IgD-negative memory B cell (primary cell): Measurements from ENCODE around the gene SPI1. TPM values are rescaled to one million over a fixed set of nuclear protein-coding genes. Genes with fewer than 3 reads are reported as not detected.
A peak's percentile ranks its signal among the peaks of the same experiment; 100 is the strongest.
"Not testable (repeated sequence)": the region's sequence is repeated elsewhere in the genome, so short reads cannot be mapped to it uniquely, and the experiment has no call there.

Experiments used
- H3K27ac Mint-ChIP-seq, 3 donors: one replicate each; pipeline ENCODE4 v1.8.0; 2020 to 2022; ENCODE audit warnings: mild to moderate bottlenecking in 3 of 3, mixed read lengths in 3 of 3, moderate library complexity in 1 of 3
- H3K27me3 Mint-ChIP-seq: one replicate; pipeline ENCODE4 v1.8.0; 2021; ENCODE audit warnings: mixed read lengths
- H3K36me3 Mint-ChIP-seq: one replicate; pipeline ENCODE4 v1.8.0; 2020; ENCODE audit warnings: mild to moderate bottlenecking, mixed read lengths
- H3K4me1 Mint-ChIP-seq, 3 donors: one replicate each; pipeline ENCODE4 v1.8.0; 2020 to 2022; ENCODE audit warnings: mixed read lengths in 3 of 3, mild to moderate bottlenecking in 1 of 3
- H3K4me3 Mint-ChIP-seq, 4 donors: one replicate each; pipeline ENCODE4 v1.8.0; 2020 to 2022; ENCODE audit warnings: mild to moderate bottlenecking in 4 of 4, mixed read lengths in 4 of 4, moderate library complexity in 3 of 4
- H3K9me3 Mint-ChIP-seq, 3 donors: one replicate each; pipeline ENCODE4 v1.8.0; 2020 to 2021; ENCODE audit warnings: mixed read lengths in 3 of 3, mild to moderate bottlenecking in 1 of 3
- polyA plus RNA-seq: library from polyadenylated mRNA; unstranded; fragments of 300-500 nt; fragmentation: Illumina TruSeq; gene quantifications from one replicate; pipeline ENCODE4 v1.2.3, GENCODE V29; 2021

SPI1 gene
- polyA plus RNA-seq, 1 donor from 2014 or later: 67.7 TPM

GRCh38 chr11:47337229-47337924, 41.0 kb downstream of the SPI1 start:
- H3K4me3 Mint-ChIP-seq: no peak overlapping the region
- no peak overlapping the region for H3K27ac Mint-ChIP-seq
- H3K4me1 Mint-ChIP-seq: no peaks in the 10 kb centered on the region
- no peaks in the 10 kb centered on the region for H3K27me3 Mint-ChIP-seq
- no peaks in the 10 kb centered on the region for H3K9me3 Mint-ChIP-seq
- H3K36me3 Mint-ChIP-seq: no peaks in the 10 kb centered on the region

- no peak overlapping the region for H3K4me3 Mint-ChIP-seq
- H3K36me3 Mint-ChIP-seq: no peaks in the 10 kb centered on the region
- H3K9me3 Mint-ChIP-seq: no peaks in the 10 kb centered on the region
Measured at GRCh38 chr11:47336595-47336994, 41.8 kb downstream of the SPI1 start.

DNA sequence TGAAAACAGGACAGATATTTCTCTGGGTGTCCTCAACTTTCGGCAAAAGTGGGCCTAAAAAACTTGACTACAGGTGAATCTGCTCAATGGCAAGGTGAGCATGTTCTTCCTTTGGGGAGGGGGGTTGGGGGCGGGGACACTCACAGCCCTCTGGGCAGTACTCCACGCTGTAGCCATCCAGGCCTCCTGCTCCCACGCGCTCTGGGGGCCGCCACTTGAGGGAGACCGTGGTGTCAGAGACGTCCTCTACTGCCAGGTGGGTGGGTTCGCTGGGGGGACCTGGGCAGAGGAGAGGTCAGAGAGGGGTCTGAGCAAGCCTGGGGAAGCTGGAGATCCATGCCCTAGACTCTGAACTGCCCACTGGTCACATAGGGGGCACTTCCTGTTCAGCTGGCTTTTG, 42.6 kb downstream of the SPI1 start:
- Mint-ChIP-seq H3K36me3 (no peaks in the 10 kb centered on the region), H3K9me3 (no peaks in the 10 kb centered on the region), H3K27ac (peak overlapping the region in 1 of 3 donors; percentile 39), H3K4me3 (no peak overlapping the region), H3K4me1 (no peaks in the 10 kb centered on the region), H3K27me3 (no peaks in the 10 kb centered on the region)

More at GRCh38 chr11:47336595-47336994, 41.8 kb downstream of the SPI1 start:
- H3K27ac Mint-ChIP-seq: no peak overlapping the region
- H3K4me1 Mint-ChIP-seq: no peaks in the 10 kb centered on the region
- no peaks in the 10 kb centered on the region for H3K27me3 Mint-ChIP-seq

DNA sequence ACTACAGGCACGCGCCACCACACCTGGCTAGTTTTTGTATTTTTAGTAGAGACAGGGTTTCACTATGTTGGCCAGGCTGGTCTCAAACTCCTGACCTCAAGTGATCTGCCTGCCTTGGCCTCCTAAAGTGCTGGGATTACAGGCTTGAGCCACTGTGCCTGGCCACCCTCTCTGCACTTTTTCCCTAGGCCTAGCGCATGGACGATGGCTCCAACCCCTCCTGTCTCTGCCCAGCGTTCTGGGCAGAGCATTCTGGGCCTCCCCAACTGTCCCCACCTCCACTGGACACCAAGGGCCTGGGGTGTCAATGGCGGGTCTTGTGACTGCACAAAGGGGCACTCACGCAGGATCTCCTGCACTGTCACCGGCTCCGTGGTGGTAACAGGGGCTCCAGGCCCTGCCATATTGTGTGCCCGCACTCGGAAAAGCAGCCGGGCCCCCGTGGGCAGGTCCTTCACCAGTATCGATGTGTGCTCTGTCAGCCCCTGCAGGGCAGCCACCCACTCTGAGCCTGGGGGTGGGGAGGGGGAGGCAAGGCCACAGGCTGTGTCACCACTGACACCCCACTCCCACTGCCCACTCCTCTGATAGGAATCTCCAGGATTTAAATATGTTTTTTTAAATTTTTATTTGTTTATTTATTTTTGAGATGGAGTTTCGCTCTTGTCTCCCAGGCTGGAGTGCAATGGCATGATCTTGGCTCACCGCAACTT, 43.5 kb downstream of the SPI1 start:
- H3K27ac Mint-ChIP-seq, H3K9me3 Mint-ChIP-seq, H3K4me3 Mint-ChIP-seq, H3K27me3 Mint-ChIP-seq, H3K4me1 Mint-ChIP-seq, H3K36me3 Mint-ChIP-seq: not testable (repeated sequence)

- Mint-ChIP-seq H3K9me3 (no peaks in the 10 kb centered on the region), H3K36me3 (peaks cover under 1% of the 10 kb centered on the region), H3K27ac (no peak overlapping the region), H3K4me1 (peaks cover under 1 to 3% (median 2%) of the 10 kb centered on the region in 3 donors), H3K27me3 (no peaks in the 10 kb centered on the region), H3K4me3 (no peak overlapping the region)
Measured at GRCh38 chr11:47333886-47334443, 44.4 kb downstream of the SPI1 start.

GRCh38 chr11:47333526-47333845, 44.9 kb downstream of the SPI1 start:
- Mint-ChIP-seq H3K9me3 (no peaks in the 10 kb centered on the region), H3K27ac (no peak overlapping the region), H3K27me3 (no peaks in the 10 kb centered on the region), H3K36me3 (peaks cover 1% of the 10 kb centered on the region), H3K4me1 (peaks cover 5 to 7% (median 6%) of the 10 kb centered on the region in 3 donors), H3K4me3 (no peak overlapping the region)

GRCh38 chr11:47332791-47333525, 45.4 kb downstream of the SPI1 start:
- Mint-ChIP-seq H3K27ac (no peak overlapping the region), H3K4me3 (no peak overlapping the region), H3K27me3 (no peaks in the 10 kb centered on the region), H3K4me1 (peaks cover 8 to 11% (median 10%) of the 10 kb centered on the region in 3 donors), H3K9me3 (no peaks in the 10 kb centered on the region), H3K36me3 (peaks cover 1% of the 10 kb centered on the region)

- no peak overlapping the region for H3K27ac Mint-ChIP-seq
Measured at GRCh38 chr11:47332303-47332711, 46.0 kb downstream of the SPI1 start.

GRCh38 chr11:47331454-47332302, 46.7 kb downstream of the SPI1 start:
- Mint-ChIP-seq H3K4me1 (peaks cover 8 to 16% (median 12%) of the 10 kb centered on the region in 3 donors), H3K9me3 (no peaks in the 10 kb centered on the region), H3K27ac (peak overlapping the region in 2 of 3 donors; percentile 14 to 31), H3K27me3 (no peaks in the 10 kb centered on the region), H3K4me3 (peak overlapping the region in 1 of 4 donors; percentile 32), H3K36me3 (peaks cover 4% of the 10 kb centered on the region)

More at GRCh38 chr11:47332303-47332711, 46.0 kb downstream of the SPI1 start:
- H3K4me1 Mint-ChIP-seq: peaks cover 8 to 14% (median 12%) of the 10 kb centered on the region in 3 donors
- H3K36me3 Mint-ChIP-seq: peaks cover 4% of the 10 kb centered on the region
- H3K4me3 Mint-ChIP-seq: no peak overlapping the region
- no peaks in the 10 kb centered on the region for H3K9me3 Mint-ChIP-seq
- no peaks in the 10 kb centered on the region for H3K27me3 Mint-ChIP-seq

GRCh38 chr11:47329987-47330931, 48.1 kb downstream of the SPI1 start:
- no peaks in the 10 kb centered on the region for H3K27me3 Mint-ChIP-seq
- H3K4me3 Mint-ChIP-seq: no peak overlapping the region
- H3K4me1 Mint-ChIP-seq: peaks cover 8 to 16% (median 12%) of the 10 kb centered on the region in 3 donors
- H3K27ac Mint-ChIP-seq: no peak overlapping the region
- no peaks in the 10 kb centered on the region for H3K9me3 Mint-ChIP-seq
- peaks cover 4% of the 10 kb centered on the region for H3K36me3 Mint-ChIP-seq

DNA sequence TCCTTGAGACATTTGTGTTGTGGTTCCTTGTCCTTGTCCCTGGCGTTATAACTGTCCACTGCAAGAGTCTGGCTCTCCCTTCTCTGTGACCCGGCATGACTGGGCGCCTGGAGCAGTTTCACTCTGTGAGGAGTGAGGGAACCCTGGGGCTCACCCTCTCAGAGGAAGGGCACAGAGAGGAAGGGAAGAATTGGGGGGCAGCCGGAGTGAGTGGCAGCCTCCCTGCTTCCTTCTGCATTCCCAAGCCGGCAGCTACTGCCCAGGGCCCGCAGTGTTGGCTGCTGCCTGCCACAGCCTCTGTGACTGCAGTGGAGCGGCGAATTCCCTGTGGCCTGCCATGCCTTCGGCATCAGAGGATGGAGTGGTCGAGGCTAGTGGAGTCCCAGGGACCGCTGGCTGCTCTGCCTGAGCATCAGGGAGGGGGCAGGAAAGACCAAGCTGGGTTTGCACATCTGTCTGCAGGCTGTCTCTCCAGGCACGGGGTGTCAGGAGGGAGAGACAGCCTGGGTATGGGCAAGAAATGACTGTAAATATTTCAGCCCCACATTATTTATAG, 48.8 kb downstream of the SPI1 start:
- Mint-ChIP-seq H3K4me1 (peaks cover 8 to 16% (median 12%) of the 10 kb centered on the region in 3 donors), H3K4me3 (peak overlapping the region in 1 of 4 donors; percentile 57), H3K36me3 (peaks cover 4% of the 10 kb centered on the region), H3K27ac (no peak overlapping the region), H3K27me3 (no peaks in the 10 kb centered on the region), H3K9me3 (no peaks in the 10 kb centered on the region)

GRCh38 chr11:47328449-47329390, 49.6 kb downstream of the SPI1 start:
- H3K4me3 Mint-ChIP-seq: peak overlapping the region in 2 of 4 donors; percentile 68 to 75

More at GRCh38 chr11:47328449-47329390, 49.6 kb downstream of the SPI1 start:
- Mint-ChIP-seq H3K27ac (peak overlapping the region; percentile 49 to 86 (median 69)), H3K9me3 (no peaks in the 10 kb centered on the region), H3K27me3 (no peaks in the 10 kb centered on the region), H3K4me1 (peaks cover 8 to 16% (median 12%) of the 10 kb centered on the region in 3 donors), H3K36me3 (peaks cover 4% of the 10 kb centered on the region)
